GM19397 (cell line): ENCODE data around the gene ARFGAP3.
"Not testable (repeated sequence)": the region's sequence is repeated elsewhere in the genome, so short reads cannot be mapped to it uniquely, and the experiment has no call there.

Experiments
- ATAC-seq: cut with Tn5 transposase; IDR thresholded peaks from one replicate; pipeline ENCODE4 v1.9.1; 2021; ENCODE audit warnings: mild to moderate bottlenecking, moderate library complexity; ENCODE audit not compliant: unreplicated experiment

ARFGAP3 gene

DNA sequence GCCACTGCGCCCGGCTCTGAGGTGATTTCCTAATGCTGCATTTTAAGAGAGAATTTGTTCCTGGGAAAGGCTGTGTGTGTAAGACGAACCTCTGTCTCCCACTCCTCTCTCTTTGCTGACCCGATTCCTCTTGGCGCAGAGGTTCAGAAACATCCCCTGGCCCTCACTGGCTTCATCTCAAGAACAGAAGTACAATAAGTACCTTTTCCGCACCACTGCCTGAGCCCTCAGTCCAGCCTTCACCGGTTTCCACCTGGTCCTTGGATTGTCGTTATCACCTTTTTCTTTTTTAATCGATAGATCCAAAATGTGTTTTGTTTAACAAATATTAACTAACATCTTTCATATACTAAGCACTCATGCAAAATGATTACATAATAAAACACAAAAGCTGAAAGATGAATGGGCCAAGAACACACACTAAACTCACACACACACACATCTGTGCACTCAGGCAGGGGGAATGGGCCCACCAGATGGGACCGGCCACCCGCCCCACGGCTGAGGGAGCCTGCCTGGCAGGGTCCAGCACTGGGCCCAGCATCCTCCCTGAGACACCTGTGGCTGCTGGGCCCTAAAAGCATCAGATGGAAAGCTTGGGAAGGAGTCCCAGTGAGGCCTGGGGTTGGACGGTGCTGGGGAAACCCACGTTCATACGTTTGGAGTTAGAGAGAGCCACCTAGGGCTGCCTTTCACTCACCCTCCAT lies 86.0 kb downstream of the ARFGAP3 start:
- no peak for ATAC-seq

DNA sequence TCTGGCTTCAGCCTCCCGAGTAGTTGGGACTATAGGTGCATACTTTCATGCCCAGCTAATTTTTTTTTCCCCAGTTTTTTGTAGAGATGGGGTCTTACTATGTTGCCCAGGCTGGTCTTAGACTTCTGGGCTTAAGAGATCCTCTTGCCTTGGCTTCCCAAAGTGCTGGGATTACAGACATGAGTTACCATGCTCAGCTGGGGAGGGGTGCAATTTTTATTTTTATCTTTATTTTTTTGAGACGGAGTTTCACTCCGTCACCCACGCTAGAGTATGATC lies 86.7 kb downstream of the ARFGAP3 start:
- no peak for ATAC-seq

DNA sequence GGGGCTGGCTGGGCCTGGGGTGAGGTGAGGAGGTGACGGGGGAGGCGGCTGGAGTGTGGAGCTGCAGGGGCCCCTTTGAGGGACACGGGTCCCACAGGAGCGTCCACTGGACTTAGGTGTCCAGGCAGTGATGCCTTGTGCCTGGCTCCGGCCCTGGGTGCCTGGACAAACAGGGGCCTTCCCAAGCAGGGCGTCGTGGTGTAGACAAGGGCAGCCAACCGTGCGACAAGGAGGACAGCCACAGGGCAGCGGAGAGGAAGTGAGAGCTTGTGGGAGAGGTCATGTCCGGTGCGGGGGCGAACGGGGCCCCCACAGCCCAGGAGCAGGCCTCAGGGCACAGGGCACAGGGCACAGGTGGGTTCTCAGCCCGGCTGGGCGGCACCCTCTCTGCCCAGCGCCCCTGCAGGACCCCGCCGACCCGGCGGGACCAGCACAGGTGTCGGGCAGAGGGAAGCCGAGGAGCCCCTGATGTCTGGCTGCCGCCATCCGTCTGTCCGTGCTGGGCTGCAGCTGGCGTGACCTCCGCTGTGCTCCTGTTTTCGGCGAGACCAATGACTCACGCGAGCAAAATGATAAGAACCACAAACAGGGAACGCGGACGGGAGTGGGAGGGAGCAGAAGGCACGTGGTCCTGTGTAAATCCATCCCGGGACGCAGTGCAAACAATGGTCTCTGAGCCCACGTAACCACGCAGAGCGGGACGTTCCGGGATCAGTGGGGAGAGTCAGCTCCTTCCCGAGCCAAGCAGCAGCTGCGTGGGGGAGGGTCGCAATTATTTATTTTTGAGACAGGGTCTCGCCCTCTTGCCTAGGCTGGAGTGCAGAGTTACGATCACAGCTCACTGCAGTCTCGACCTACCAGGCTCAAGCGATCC lies 87.3 kb downstream of the ARFGAP3 start:
- ATAC-seq = peak; percentile 80

DNA sequence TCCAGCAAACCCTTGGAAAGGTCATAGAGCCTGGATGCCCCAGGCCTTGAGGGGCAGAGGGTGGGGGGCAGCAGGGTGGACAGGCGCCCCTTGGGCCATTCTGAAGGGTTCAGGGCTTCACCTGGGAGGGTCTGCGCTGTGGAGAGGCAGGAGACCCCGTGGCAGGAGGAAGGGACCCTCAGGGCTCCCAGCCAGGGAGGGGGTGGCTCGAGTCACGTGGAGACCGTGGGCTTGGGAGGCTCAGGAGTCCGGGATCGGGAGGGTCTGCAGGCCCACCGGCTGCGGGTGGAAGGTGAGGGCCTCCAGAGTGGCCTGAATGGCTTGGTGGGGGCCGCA lies 87.9 kb downstream of the ARFGAP3 start:
- ATAC-seq = no peak

DNA sequence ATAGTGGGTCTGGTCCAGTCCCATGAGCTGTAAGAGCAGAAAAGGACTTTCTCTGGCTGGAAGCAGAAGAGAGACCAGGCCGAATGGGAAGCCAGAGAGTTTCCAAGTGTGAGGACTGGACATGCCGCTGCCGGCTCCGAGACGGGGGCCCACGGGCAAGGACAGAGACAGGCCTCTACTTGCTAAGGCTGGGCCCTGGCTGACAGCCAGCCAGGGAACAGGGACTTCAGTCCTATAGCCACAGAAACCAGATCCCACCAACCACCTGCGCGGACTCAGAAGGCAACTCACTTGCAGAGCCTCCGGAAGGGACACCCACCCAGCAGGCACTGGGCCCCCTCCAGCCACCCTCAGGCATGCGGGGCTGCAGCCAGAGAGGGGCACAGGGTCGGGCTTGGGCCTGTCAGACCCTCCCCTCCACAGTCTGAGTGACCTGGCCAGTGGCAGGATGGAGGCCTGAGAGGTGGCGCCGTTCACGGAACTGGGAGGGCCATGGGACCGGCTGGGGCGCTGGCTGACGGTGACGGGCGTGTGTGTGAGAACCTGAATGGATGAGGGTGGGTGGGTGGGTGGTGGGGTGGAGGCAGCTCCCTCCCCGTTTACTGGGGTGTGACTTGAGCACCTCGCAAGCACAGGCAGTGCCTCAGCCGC lies 88.6 kb downstream of the ARFGAP3 start:
- ATAC-seq = no peak

DNA sequence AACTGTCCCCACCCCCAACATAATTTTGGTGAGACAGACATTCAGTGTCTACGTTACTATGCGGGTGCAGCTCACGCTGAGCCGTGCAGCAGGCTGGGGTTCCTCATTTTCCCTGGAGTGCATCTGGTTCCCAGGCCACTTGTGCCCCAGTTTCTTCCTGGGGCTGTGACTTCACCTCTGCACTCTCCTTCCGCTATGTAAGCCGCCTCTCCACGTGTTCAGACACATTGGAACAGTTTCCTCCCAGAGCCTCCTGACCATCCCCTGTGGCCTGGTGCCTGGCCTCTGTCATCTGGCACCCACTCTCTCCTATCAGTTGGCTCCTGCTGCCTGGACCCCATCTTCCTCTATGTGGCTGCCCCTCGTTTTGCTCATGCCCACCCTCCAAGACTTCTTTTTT lies 90.2 kb downstream of the ARFGAP3 start:
- ATAC-seq = no peak

DNA sequence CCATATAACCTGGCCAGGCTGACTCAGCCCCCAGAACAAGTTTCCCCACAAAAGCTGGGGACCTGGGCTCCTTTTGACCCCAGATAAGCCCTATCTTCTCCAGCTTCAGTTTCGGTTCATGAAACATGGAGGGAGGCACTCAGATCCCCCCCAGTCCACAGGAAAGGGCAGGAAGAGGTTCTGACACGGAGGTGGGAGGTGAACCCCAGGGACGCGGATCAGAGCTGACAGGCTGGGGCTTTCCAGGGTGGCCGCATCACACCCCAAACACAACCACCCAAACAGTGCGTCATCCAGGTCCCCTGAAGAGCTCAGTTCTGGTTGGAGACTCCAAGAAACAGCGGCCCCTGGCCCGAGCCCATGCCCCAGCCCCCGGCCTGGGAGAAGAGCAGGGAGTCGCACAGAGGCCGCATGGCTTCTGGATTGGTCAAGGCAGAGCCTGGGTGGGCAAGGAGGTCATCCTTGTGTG lies 92.1 kb downstream of the ARFGAP3 start:
- ATAC-seq = no peak

DNA sequence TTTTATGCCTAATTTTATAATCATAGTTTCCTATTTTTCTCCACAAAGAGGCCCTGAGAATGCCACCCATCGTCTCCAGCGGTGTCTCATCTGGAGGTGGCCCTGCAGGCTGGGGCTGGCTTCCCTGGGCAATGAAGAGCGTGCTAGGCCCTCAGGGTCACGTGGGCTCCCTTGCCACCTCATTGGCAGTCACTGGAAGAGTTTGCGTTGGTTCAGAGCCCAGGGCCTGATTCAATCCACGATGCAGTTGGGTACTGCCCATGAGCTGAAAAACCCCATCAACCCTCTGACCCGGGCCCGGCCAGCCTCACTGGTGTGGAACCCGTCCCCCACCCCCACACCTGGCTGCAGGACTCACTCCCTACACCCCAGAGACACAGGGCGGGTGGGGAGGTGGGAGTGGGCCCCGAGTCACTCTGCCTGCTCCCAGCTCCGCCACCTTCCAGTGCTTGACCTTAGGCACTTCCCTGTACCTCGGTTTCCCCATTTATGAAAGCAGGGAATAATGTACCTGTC lies 93.0 kb downstream of the ARFGAP3 start:
- no peak for ATAC-seq

DNA sequence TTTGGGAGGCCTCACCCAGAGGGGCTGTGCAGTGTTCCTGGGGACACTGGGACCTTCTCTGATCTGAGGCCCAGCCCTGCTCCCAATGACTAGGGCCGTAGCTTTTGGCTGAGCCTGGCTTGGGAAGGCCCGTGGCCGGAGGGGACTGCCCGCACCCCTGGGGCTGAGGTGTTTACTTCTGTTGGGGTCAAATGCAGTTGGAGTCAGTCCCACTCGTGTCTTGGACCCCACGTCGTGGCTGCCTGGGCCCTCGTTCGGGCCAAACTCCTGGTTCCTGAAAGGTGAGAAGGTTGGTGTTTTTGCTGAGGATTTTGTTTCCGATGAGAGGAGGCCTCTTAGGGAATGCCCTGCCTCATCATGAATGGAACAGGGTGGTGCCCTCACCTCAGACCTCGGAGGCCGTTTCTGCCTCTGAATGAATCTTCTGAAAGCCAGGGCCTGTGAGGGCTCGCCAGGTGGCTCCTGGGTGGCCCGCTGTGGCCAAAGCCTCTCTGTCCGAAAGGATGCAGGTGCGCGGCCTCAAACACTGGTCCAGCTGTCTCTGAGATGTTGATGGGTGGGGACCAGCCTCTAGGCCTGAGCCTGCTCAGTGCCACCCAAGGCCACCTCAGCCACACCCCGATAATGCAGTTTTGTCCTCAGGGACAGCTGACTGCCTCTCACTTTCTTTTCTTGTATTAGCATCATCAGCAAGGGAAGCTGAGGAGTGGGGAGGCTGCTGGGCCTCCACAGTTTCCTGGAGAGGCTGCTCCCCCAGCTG lies 96.1 kb downstream of the ARFGAP3 start:
- no peak for ATAC-seq

DNA sequence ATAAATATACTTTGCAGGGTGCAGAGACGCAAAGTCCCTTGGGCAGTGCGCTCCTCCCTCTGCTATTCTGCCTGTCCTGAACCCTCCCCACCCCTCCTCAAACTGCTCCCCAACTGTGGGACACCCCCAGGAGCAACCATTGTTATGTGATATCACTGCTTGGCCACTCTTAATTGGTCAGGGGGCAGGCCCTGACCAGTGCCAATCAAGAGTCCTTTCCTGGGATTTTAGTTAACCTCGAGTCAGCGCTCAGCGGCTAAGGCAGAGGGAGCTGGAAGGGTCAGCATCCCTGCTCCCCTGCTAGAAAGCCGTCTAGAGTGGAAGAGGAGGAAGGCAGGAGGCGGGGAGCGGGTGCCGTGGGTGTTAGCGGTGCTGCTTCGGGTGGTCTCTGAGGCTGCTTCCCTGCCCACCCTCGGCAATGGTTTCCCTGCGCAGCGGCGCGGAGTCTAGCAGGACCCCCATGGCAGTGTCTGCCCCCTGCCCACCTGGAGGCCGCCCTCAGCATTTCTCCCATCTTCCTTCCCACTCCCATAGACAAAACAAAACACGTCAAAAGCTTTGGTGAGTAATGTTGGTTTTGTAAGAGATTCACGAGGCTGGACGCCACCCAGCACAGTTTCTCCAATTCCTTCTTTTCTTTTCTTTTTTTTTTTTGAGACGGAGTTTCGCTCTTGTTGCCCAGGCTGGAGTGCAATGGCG lies 98.0 kb downstream of the ARFGAP3 start:
- ATAC-seq = no peak

DNA sequence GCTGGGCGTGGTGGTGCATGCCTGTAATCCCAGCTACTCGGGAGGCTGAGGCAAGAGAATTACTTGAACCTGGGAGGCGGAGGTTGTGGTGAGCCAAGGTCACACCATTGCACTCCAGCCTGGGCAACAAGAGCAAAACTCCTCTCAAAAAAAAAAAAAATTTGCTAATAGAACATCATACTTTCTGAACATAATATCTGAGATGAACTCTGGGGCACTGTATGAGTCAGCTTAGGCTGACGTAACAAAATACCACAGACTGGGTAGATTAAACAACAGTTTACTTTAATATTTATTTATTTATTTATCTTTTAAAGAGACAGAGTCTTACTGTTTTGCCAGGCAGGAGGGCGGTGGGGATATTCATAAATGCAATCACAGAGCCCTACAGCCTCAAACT lies 101.5 kb downstream of the ARFGAP3 start:
- ATAC-seq = not testable (repeated sequence)

DNA sequence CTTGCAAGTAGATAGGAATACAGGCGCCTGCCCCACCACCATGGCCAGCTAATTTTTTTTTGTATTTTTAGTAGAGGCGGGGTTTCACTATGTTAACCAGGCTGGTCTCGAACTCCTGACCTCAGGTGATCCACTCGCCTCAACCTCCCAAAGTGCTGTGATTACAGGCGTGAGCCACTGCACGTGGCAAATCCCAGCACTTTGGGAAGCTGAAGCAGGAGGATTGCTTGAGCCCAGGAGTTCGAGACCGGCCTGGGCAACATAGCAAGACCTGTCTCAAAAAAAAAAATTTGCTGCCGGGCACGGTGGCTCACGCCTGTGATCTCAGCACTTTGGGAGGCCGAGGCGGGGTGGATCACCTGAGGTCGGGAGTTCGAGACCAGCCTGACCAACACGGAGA lies 102.0 kb downstream of the ARFGAP3 start:
- not testable (repeated sequence) for ATAC-seq

DNA sequence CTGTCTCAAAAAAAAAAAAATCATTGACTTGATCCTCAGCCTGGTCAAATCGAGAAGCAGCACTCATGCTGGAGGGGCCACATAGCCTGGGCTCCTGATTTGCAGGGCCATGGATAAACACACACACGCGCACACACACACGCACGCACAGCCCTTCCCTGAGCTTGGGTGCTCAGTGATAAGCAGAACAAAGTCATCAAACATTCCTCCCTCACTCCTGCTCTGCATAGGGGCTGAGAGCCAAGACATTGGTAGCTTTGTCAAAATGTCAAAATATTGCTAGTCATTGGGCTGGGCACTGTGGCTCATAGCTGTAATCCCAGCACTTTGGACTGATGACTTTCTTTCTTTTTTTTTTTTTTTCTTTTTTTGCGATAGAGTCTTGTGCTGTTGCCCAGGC lies 102.4 kb downstream of the ARFGAP3 start:
- no peak for ATAC-seq

DNA sequence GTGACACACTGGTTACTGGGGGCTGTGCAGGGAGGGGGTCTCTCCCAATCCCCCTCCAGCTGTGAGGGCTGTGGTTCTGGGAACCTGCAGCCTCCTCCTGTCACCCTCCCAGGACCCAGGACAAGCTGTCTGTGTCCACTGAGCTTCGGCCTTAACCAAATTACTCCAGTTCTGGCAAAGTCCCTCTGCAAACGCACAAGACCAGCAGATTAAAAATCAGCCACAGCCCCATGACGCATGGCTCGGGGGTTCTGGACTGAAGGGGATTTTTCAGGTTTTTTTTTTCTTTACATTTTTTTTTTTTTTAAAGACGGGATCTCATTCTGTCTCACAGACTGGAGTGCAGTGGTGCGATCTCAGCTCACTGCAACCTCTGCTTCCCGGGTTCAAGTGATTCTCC lies 104.2 kb downstream of the ARFGAP3 start:
- ATAC-seq = no peak

DNA sequence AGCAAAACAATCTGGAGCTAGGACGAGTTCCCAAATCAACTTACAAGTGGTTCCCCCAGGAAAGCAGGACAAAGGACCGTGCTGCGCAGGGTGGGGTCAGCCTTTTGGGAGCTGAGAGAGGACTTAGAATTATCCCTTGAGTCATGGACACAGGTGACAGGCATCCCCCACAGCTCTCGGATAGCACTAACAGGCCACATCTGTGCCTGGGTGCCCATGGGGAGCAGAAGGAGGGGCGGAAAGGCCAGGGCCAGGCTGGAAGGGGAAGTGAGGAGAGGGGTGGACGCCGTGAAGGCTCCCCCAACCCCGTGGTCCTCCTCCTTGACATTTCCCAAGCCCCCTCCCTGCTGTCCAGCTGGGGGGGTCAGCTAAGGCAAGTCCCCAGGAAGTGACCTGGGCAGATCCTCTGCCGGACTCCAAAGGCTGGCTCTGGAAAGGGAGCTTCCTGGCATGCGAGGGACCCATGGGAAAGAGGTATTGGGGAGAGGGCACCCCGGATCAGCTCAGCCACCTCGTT lies 104.8 kb downstream of the ARFGAP3 start:
- no peak for ATAC-seq

DNA sequence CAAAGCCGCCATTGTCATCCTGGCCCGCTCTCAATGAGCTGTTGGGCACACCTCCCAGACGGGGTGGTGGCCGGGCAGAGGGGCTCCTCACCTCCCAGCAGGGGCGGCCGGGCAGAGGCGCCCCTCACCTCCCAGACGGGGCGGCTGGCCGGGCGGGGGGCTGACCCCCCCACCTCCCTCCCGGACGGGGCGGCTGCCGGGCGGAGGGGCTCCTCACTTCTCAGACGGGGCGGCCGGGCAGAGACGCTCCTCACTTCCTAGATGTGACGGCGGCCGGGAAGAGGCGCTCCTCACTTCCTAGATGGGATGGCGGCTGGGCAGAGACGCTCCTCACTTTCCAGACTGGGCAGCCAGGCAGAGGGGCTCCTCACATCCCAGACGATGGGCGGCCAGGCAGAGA lies 106.7 kb downstream of the ARFGAP3 start:
- ATAC-seq = not testable (repeated sequence)

DNA sequence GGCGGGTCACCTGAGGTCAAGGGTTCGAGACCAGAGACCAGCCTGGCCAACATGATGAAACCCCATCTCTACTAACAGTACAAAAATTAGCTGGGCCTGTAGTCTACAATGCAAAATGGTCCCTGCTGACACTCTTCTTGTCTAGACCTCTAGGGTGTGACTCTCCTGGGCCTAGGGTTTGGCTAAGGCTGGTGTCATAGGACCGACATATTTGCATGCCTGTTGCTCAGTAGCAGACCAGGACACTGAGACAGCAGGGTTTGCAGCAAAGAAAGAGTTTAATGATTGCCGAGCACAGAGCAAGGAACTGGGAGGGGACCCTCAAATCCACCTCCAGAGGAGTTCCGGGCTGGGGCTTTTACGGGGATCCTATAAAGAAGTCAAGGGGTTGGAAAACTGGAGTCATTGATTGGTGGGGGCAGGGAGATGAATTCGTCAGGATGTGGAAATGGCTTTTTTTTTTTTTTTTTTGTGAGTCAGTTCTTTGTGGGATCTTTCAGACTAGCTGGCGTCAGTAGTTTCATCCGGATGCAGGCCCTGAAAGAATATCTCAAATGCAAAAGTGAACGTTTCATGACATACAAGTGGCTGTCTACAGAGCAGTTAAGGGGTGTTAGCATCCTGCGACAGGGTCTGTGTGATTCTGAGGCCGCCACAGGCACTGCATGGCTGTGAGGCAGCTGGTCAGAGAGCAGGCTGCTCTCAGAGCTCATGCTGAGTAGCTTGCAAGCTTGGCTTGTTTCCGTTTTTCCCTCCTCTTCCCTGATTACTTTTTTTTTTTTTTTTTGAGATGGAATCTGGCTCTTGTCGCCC lies 109.2 kb downstream of the ARFGAP3 start:
- no peak for ATAC-seq
